ENCODE results near the gene PPP6R2.
A peak's percentile ranks its signal among the peaks of the same experiment; 100 is the strongest.

The PPP6R2 gene

GRCh38 chr22:50454556-50455075 lies 111.5 kb downstream of the PPP6R2 start:
- no peak for DNase-seq

- DNase-seq: no peak
These were observed 112.1 kb downstream of the PPP6R2 start for GRCh38 chr22:50455201-50455600.

GRCh38 chr22:50456026-50456425 lies 112.9 kb downstream of the PPP6R2 start:
- DNase-seq: no peak

- DNase-seq: no peak
These were observed 113.5 kb downstream of the PPP6R2 start for GRCh38 chr22:50456466-50457234.

GRCh38 chr22:50459016-50459415 lies 115.9 kb downstream of the PPP6R2 start:
- DNase-seq: no peak

GRCh38 chr22:50459496-50460140 lies 116.5 kb downstream of the PPP6R2 start:
- no peak for DNase-seq

- DNase-seq: no peak
These were observed 117.8 kb downstream of the PPP6R2 start for GRCh38 chr22:50460938-50461337.

GRCh38 chr22:50461536-50461935 lies 118.4 kb downstream of the PPP6R2 start:
- no peak for DNase-seq

GRCh38 chr22:50461979-50462540 lies 118.9 kb downstream of the PPP6R2 start:
- DNase-seq: no peak

GRCh38 chr22:50463188-50463900 lies 120.2 kb downstream of the PPP6R2 start:
- no peak for DNase-seq

GRCh38 chr22:50464451-50464850 lies 121.3 kb downstream of the PPP6R2 start:
- DNase-seq: no peak

- no peak for DNase-seq
These were observed 122.2 kb downstream of the PPP6R2 start for GRCh38 chr22:50465066-50465930.

- DNase-seq: no peak
These were observed 124.2 kb downstream of the PPP6R2 start for GRCh38 chr22:50467341-50467740.

- no peak for DNase-seq
These were observed 124.8 kb downstream of the PPP6R2 start for GRCh38 chr22:50467773-50468440.

- DNase-seq: no peak
These were observed 125.5 kb downstream of the PPP6R2 start for GRCh38 chr22:50468626-50469025.

- peak; percentile 86 for DNase-seq
These were observed 126.5 kb downstream of the PPP6R2 start for GRCh38 chr22:50469377-50470305.

GRCh38 chr22:50470491-50470890 lies 127.4 kb downstream of the PPP6R2 start:
- no peak for DNase-seq

GRCh38 chr22:50471197-50471847 lies 128.2 kb downstream of the PPP6R2 start:
- DNase-seq: no peak

GRCh38 chr22:50471962-50472361 lies 128.8 kb downstream of the PPP6R2 start:
- DNase-seq: no peak

GRCh38 chr22:50473088-50473487 lies 130.0 kb downstream of the PPP6R2 start:
- DNase-seq: no peak

All from DMS 273 treated with DMSO at 0.1 percent for 48 hours (cell line).